ENCODE measurements around the gene TTC21B.
"Not testable (repeated sequence)": the region's sequence is repeated elsewhere in the genome, so short reads cannot be mapped to it uniquely, and the experiment has no call there.

The TTC21B gene

DNA sequence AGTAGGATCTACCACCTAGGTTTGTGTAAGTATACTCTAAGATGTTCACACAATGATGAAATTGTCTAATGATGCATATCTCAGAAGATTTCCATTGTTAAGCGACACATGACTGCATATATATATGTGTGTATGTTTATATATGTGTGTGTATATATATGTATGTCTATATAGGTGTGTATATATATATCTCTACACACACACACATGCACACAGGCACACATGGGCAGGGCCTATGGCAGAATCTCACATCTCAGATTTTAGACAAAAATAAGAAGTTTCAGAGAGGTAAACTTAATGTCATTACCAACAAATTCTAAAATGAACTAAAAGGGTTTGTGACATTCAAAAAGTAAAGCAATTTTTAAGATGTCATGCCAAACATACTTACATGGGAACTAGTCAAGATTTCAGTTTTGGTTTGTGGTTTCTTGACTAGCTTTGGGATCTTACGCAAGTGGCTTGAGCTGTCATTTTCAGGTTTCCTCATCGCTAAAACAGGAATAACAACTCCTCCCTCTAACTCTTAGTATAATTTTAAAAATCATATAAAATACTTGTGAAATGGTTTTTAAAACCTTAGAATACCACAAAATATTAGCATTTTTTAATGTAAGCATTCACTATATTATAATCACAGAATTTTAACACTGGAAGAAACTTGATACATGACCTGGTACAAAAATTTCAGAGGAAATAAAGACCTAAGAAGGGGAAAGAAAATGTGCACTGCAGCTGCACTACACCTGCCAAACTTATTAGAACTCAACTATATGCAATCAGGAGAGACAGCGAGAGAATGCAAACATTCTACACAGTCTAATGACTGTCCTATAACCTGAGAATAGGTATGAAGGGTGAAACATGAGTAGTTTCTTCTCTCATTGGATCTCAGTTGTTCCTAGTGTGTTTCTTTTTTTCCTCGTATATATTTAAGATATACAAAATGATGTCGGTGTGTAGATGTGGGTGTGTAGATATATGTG is 75.7 kb downstream of the TTC21B start:
- DNase-seq = no peak

DNA sequence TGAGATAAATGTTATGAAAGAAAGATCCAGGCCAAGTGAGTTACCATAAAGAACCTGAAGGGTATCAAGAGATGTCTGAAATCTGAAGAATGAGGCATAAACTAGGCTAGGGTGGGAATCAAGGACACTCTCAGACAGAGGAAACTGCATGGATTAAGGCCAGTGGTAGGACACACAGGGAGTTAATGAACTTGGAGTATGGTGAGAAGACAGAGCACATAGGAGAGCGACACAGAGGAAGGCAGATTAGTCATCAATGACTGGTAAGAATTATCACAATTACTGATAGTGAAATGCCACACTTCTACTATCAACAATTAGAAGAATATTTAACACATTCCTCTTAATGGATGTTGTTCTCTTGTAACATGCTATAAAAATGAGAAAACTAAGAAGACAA is 76.9 kb downstream of the TTC21B start:
- DNase-seq = no peak

DNA sequence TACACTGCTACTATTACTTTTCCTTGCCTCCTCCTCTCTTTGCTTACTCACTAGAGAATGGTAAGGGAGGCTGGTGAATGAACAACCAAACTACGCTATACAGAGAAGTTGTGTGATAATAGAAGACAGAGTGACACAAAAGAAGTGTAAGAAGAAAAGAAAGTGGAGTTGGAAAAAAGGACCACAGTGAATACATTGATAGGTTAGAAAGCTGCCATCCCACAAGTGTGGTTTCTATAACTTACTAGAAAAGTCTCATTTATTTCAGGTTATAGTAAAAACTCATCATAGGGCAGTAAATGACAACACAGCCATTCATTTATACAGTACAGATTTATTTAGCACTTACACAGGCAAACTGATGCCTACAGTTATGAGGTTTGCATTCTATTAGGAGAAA is 77.3 kb downstream of the TTC21B start:
- DNase-seq = no peak

- DNase-seq = peak; percentile 76
These were observed 79.0 kb downstream of the TTC21B start for GRCh38 chr2:165874445-165875039.

DNA sequence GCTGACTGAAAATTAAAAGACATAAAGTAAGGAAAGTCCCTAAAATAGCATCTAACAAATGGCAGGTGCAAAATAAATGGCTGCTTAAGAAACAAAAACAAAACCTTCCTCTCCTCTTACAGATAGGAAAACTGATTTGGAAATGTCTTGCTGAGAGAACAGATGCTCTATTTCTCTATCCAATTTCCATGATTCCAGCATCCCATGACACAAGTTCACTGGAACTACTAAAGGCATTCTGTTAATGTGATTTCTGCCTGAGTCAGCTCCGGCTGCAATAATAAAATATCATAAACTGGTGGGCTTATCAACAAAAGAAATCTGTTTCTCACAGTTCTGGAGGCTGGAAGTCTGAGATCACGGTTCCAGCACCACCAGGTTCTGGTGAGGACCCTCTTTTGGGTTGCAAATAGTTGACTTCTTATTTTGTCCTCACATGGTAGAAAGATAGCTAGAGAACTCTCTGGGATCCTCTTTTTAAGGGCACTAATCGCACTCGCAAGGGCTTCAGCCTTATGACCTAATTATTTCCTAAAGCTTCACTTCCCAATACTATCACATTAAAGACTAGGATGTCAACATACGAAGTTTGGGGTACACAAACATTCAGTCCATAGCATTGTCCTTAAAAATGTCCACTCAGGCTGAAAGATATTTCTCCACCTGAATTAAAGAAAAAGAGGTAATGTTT is 81.3 kb downstream of the TTC21B start:
- no peak for DNase-seq

GRCh38 chr2:165871025-165871424 is 82.6 kb downstream of the TTC21B start:
- no peak for DNase-seq

- DNase-seq = no peak
These were observed 83.2 kb downstream of the TTC21B start for GRCh38 chr2:165870346-165870745.

- peak; percentile 5 for DNase-seq
These were observed 85.4 kb downstream of the TTC21B start for GRCh38 chr2:165868211-165868610.

- no peak for DNase-seq
These were observed 89.3 kb downstream of the TTC21B start for GRCh38 chr2:165864296-165864695.

- peak; percentile 1 for DNase-seq
These were observed 89.7 kb downstream of the TTC21B start for GRCh38 chr2:165863810-165864261.

- DNase-seq = not testable (repeated sequence)
These were observed 92.5 kb downstream of the TTC21B start for GRCh38 chr2:165861083-165861482.

GRCh38 chr2:165859723-165860122 is 93.9 kb downstream of the TTC21B start:
- DNase-seq = not testable (repeated sequence)

- DNase-seq = no peak
These were observed 95.7 kb downstream of the TTC21B start for GRCh38 chr2:165857876-165858275.

DNA sequence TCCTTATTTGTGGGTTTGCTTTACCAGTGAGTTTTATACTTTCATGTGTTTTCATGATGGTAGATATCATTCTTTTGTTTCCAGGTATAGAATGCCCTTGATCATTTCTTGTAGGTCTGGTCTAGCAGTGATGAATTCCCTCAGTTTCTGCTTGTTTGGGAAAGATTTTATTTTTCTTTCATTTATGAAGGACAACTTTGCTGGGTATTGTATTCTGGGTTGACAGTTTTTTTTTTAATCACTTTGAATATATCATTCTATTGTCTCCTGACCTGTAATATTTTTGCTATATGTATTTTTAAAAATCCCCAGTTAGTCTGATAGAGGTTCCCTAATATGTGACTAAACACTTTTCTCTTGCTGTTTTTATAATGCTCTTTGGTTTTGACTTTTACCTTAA is 101.2 kb downstream of the TTC21B start:
- DNase-seq = no peak

DNA sequence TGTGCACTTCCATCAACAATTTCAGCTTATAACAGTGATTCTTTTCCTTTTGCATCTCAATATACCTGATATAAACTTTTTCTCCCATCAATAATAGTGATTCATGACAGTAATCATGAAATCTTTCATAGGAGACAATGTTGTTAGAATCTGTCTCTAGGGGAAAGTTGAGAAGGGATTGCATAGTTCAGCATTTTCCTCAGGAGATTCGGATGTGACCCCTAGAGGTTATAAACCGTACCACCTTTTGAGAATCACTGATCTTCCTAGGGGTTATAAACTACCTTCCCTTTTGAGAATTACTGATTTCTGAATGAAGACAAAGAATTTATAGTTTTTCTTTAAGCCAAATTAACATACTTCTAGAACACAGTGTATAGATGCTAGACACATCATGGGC is 106.6 kb downstream of the TTC21B start:
- no peak for DNase-seq

DNA sequence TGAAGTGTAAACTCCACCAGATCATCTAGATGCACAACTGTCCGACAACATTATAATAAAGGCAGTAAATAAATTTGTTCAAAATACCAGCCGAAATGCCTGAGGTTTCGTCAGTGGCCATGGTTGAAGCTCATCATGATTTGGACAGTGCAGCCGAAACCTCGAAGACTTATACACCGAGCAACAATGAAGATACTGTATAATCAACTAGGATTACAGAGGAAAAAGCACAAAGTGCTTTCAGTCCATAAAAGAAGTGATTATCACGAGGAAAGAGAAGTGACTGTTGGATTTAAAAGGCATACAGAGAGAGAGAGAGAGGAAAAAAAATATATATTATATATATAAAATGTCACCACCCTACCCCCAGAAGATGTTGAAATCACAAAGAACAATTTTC is 107.5 kb downstream of the TTC21B start:
- DNase-seq = no peak

DNA sequence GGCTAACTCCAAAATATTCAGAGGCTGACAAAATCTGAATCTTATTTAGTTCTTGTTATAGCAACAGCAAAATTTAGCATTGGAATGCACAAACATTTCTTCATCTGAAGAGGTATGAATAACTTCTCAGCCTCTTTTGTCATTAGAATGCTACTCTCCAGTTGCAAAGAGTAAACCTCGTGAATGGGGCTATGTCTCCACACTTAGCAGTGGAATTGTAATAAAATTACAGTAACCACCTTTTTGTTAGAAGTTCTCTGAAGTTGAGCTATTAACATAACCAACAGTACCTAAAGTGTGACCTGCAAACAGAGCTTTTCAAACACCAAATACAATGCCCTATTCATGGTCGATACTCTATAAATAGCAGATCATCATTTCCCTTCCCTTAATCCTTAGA is 109.4 kb downstream of the TTC21B start:
- DNase-seq = no peak

DNA sequence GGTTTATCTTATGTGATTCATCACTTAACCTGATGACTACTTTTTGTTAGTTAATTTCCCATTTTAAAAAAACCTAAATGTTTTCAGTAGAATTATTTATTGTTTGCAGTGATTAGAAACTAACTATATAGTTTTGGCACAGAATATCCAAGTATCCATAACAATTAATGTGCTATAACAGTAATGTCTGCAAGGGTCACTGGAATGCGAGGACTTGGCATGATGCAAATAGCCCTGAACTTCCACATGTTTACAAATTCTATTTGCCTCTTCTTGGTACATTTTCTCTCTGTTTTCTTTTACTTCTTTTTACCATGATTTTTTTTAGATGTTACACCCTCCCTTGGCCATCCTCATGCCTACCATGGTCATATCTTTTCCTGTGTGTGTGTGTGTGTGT is 110.2 kb downstream of the TTC21B start:
- DNase-seq = no peak

DNA sequence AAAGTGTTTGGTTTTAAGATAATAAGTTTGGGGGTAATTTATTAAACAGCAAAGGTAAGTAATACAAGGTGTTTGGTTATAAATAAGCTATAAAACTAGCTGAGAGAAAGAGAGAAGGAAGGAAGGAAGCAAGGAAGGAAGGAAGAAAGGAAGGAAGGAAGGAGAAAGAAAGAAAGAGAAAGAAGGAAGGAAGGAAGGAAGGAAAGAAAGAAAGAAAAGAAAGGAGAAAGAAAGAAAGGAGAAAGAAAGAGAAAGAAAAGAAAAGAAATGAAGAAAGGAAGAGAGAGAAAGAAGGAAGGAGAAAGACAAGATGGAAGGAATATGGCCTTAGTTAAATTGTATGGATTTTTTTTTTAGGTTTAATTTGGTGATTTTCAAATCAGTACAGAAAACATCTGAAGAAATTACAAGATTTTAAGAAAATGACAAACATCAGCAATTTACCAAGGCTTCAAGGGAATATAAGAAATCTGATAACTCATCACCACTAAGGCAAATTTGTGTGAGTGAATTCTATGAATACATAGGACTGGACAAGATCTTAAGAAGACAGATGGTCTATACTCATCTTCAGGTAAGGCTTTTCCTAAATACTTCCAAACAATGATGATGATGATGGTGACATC is 113.1 kb downstream of the TTC21B start:
- DNase-seq = no peak

- DNase-seq = no peak
These were observed 114.0 kb downstream of the TTC21B start for GRCh38 chr2:165839610-165840009.

- DNase-seq = no peak
These were observed 116.5 kb downstream of the TTC21B start for GRCh38 chr2:165837122-165837521.

DNA sequence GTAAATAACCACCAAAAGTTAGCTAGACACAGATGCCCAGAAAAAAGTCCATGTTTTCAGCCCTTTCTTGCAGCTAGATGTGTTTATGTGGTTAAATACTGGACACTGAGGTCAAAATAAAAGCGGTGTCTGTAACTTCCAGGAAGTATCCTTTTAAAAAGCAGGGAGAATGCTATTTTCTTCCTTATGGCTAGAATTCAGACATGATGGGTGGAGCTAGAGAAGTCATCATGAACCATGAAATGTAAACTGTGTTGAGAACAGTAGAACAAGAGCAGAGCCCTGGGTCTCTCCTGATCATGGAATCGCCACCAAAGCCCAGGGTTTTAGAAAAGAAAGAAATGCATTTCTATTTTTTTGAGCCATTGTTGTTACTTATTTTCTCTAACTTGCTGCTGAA is 118.2 kb downstream of the TTC21B start:
- no peak for DNase-seq

GRCh38 chr2:165833156-165833555 is 120.4 kb downstream of the TTC21B start:
- DNase-seq = no peak
